OCI-LY1 (cell line): ENCODE results near the gene DAAM1.

ENCODE experiments used
- CTCF ChIP-seq: fragments of 200-600 bp; sonication (generic), shearing (Covaris generic); IDR thresholded peaks from 2 replicates; pipeline ENCODE4 v1.5.1; 2017; ENCODE audit warnings: mild to moderate bottlenecking, antibody characterized with exemption, low read length, moderate library complexity, mixed read lengths
- EZH2 ChIP-seq: fragments of 200-600 bp; sonication (generic), shearing (Covaris generic); IDR thresholded peaks from 2 replicates; pipeline ENCODE4 v1.8.0; 2017; ENCODE audit warnings: borderline replicate concordance, mixed run types, mild to moderate bottlenecking, antibody characterized with exemption, low read length, moderate library complexity, mixed read lengths

GRCh38 chr14:59187118-59187517 is 1.3 kb upstream of the DAAM1 start:
- no peak for TF ChIP-seq CTCF
- TF ChIP-seq EZH2 = no peak
